Vagina (tissue), 2 donors: ENCODE measurements around the gene FOXD2. TPM values are rescaled to one million over a fixed set of nuclear protein-coding genes. Genes with fewer than 3 reads are reported as not detected.

Source experiments
- DNase-seq, 2 donors: peaks; one replicate each; pipeline ENCODE4 v3.0.0-alpha.2; 2017; ENCODE audit errors: extremely low spot score in 2 of 2
- H3K27ac ChIP-seq: fragments of 200-600 bp; sonication (generic); one replicate; pipeline ENCODE4 v1.5.1; 2019
- H3K27me3 ChIP-seq: fragments of 200-600 bp; sonication (generic); one replicate; pipeline ENCODE4 v1.5.1; 2019
- H3K36me3 ChIP-seq, 2 donors: fragments of 200-600 bp; sonication (generic); one replicate each; pipeline ENCODE4 v1.5.1; 2017 to 2019
- H3K4me1 ChIP-seq: fragments of 200-600 bp; sonication (generic); one replicate; pipeline ENCODE4 v1.5.1; 2019
- H3K4me3 ChIP-seq, 2 donors: fragments of 200-600 bp; sonication (generic); 1 replicate in 1 of 2; 2 replicates in 1 of 2; pipeline ENCODE4 v1.5.1; 2016 to 2019
- H3K9me3 ChIP-seq: fragments of 200-600 bp; sonication (generic); one replicate; pipeline ENCODE4 v1.5.1; 2019
- POLR2A ChIP-seq, 2 donors: fragments of 450-650 bp; IDR thresholded peaks; one replicate each; pipeline ENCODE4 v1.6.1; 2017; ENCODE audit warnings: antibody characterized with exemption in 2 of 2, mild to moderate bottlenecking in 2 of 2, moderate library complexity in 2 of 2
- POLR2AphosphoS5 ChIP-seq, 2 donors: sonication (generic); formaldehyde crosslinking; IDR thresholded peaks; one replicate each; pipeline ENCODE4 v1.9.0; 2017; ENCODE audit warnings: antibody characterized with exemption in 2 of 2, mild to moderate bottlenecking in 2 of 2, low read depth in 1 of 2; ENCODE audit not compliant: insufficient read depth in 1 of 2
- intact Hi-C: fragments of 100-400 bp; cut with DNase I; formaldehyde crosslinking; loops from one replicate; pipeline ENCODE4 v1.15.1; 2023
- total RNA-seq: library from RNA; depleted of rRNA; stranded (reverse); fragments of >200 nt; gene quantifications from one replicate; pipeline ENCODE4 v1.2.3, GENCODE V29; 2016
- TF ChIP-seq, protein P1 (sequence below), 3 experiments: fragments of 450-650 bp in 2 of 3; fragments of 200-600 bp in 1 of 3; sonication (generic) in 1 of 3; IDR thresholded peaks; one replicate each; pipeline ENCODE4 v1.5.1; 2017 to 2019; ENCODE audit warnings: antibody characterized with exemption in 3 of 3, mild to moderate bottlenecking in 2 of 3, moderate library complexity in 2 of 3

The FOXD2 gene
- total RNA-seq, 1 donor from 2014 or later: 0.98 TPM

DNA sequence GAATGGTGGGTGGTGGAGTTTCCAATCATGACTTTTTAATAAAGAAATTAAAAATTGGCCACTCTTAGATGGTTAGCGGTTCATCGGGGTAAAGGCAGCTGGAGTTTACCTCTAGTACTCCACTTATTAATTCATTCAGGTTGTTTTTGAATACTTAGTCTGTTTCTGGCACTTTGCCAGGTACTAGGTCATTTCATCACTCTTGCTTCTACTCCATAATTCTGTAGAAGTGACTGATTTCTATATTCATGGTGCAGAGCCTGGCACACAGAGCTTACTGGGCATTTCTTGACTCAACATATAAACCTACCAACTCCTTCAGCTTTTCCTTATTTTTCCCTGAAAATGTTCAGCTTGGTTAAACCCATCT, 31.5 kb downstream of the FOXD2 start:
- no peak for TF ChIP-seq POLR2A (IDR thresholded peaks at IDR 0.05)
- TF ChIP-seq, protein P1, sequence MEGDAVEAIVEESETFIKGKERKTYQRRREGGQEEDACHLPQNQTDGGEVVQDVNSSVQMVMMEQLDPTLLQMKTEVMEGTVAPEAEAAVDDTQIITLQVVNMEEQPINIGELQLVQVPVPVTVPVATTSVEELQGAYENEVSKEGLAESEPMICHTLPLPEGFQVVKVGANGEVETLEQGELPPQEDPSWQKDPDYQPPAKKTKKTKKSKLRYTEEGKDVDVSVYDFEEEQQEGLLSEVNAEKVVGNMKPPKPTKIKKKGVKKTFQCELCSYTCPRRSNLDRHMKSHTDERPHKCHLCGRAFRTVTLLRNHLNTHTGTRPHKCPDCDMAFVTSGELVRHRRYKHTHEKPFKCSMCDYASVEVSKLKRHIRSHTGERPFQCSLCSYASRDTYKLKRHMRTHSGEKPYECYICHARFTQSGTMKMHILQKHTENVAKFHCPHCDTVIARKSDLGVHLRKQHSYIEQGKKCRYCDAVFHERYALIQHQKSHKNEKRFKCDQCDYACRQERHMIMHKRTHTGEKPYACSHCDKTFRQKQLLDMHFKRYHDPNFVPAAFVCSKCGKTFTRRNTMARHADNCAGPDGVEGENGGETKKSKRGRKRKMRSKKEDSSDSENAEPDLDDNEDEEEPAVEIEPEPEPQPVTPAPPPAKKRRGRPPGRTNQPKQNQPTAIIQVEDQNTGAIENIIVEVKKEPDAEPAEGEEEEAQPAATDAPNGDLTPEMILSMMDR (IDR thresholded peaks at IDR 0.05): no peak
- no peak for TF ChIP-seq POLR2AphosphoS5 (IDR thresholded peaks at IDR 0.05; ENCODE audit: insufficient read depth in 1 of 2, low read depth in 1 of 2)
- Histone ChIP-seq H3K4me3 (no peak overlapping the region), H3K9me3 (no peaks in the 10 kb centered on the region), H3K27ac (no peak overlapping the region), H3K27me3 (no peaks in the 10 kb centered on the region), H3K4me1 (no peaks in the 10 kb centered on the region), H3K36me3 (no peaks in the 10 kb centered on the region)
- DNase-seq: no peak
- intact Hi-C loops: no loop called here

DNA sequence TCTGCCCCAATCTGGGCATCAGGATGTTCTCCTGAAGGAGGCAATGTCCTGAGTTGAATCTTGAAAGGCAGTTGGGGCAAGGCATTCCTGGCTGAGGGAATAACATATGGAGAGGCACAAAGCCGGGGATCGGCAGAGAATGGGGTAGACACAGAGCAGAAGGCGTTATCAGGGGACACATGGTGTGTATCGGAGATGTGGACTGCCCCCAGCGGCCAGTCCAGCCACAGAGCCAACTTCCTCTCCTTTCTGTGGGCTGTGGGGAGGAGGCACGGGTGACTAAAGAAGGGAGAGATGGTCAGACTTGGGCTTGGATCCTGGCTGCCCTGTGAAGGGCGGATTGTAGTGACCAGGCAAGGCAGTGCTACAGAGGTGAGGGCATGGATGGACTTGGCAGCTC, 32.1 kb downstream of the FOXD2 start:
- Histone ChIP-seq H3K4me3 (no peak overlapping the region), H3K27me3 (no peaks in the 10 kb centered on the region), H3K36me3 (no peaks in the 10 kb centered on the region), H3K4me1 (no peaks in the 10 kb centered on the region), H3K9me3 (no peaks in the 10 kb centered on the region), H3K27ac (no peak overlapping the region)
- DNase-seq: no peak
- intact Hi-C loops: no loop called here
- TF ChIP-seq POLR2AphosphoS5 (IDR thresholded peaks at IDR 0.05; ENCODE audit: insufficient read depth in 1 of 2, low read depth in 1 of 2) (no peak), POLR2A (IDR thresholded peaks at IDR 0.05) (no peak)
- TF ChIP-seq, protein P1 (IDR thresholded peaks at IDR 0.05): no peak

DNA sequence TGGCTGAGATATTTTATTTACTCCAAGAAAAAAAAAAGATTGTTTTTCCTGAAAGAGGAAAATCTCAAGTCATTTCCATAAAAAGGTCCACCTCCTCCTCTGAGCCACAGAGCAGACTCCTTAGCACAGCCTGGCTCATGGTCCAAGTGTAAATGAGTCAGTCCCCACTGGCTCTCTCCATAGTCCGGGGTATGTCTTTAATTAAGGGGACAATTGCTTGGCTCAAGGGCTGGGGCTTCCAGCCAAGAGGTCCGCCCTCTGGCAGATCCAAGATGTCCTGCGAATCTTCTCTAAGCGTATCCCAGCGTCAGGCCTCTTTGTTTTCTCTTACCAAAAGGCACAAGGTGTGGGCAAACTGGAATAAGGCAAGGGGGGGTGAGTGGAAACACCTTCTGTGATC, 33.3 kb downstream of the FOXD2 start:
- DNase-seq: no peak
- no peaks in the 10 kb centered on the region for H3K9me3 ChIP-seq
- H3K27ac ChIP-seq: no peak overlapping the region
- H3K27me3 ChIP-seq: no peaks in the 10 kb centered on the region
- no peaks in the 10 kb centered on the region for H3K4me1 ChIP-seq
- intact Hi-C loops: no loop called here
- no peaks in the 10 kb centered on the region for H3K36me3 ChIP-seq
- H3K4me3 ChIP-seq: no peak overlapping the region
- no peak for TF ChIP-seq POLR2A (IDR thresholded peaks at IDR 0.05)

DNA sequence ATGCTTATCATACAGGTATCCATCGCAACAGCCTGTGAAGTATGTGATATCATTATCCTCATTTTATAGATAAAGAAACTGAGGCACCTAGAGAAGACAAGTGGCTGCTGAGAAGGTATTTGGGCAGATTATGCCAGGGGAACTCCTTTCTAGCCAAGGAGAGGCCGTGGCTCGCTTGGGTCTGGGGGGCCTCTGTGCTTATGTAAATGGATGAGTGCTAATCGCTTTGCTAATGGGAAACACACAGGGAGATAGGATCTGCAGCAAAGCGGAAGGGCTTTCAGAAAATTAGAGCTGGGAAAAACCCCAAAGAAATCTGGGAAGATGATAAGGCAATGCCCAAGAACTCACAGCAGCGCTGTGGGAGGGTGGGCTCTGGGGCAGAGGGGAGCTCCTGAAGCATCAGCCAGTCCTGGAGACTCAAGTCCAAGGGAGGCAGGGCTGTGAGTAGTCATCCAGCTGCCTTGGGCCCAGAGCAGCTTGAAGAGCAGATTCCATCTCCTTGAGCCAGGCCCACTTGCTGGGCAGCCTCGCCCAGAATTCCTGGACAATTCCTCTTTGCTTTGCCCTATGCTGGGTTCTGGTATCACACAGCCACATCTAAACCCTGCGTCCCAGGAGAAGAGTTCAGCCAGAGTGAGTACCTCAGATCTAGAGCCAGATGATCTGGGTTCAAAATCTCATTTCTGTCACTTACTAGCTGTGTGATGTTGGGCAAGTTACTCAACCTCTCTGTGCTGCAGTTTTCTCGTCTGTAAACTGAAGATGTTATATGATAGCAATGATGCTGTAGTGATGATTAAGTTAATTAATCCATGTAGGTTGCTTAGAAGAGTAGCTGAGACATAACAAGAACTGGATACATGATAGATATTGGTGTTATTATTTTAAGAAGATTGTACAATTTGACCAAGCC, 36.7 kb downstream of the FOXD2 start:
- TF ChIP-seq POLR2A (IDR thresholded peaks at IDR 0.05): no peak
- no peak for TF ChIP-seq POLR2AphosphoS5 (IDR thresholded peaks at IDR 0.05; ENCODE audit: insufficient read depth in 1 of 2, low read depth in 1 of 2)
- TF ChIP-seq, protein P1 (IDR thresholded peaks at IDR 0.05): no peak
- intact Hi-C loops: no loop called here
- Histone ChIP-seq H3K9me3 (no peaks in the 10 kb centered on the region), H3K27me3 (no peaks in the 10 kb centered on the region), H3K36me3 (no peaks in the 10 kb centered on the region), H3K4me3 (no peak overlapping the region), H3K4me1 (peaks cover 11% of the 10 kb centered on the region), H3K27ac (no peak overlapping the region)
- no peak for DNase-seq

DNA sequence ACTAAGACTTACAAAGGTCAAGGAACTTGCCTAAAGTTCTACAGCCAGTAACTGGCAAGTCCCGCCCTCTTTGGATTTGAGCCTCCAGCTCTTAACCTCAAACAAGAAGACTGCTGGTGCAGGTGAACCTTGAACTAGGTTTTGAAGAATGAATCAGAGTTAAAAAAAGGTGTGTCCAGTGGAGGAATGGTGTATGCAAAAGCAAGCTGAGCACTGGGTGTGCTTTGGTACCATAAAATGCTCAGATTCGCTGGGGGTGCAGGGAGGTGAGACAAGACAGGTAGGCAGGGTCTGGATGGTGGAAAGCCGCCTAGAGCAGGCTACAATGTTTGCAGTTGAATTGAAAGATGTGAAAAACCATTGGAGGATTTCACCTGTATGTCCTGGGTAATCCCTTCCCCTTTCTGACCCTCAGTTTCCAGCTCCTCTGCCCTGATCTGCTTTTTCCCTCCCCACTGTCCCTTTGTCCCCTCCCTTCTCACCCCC, 39.8 kb downstream of the FOXD2 start:
- Histone ChIP-seq H3K36me3 (no peaks in the 10 kb centered on the region), H3K27me3 (no peaks in the 10 kb centered on the region), H3K4me3 (no peak overlapping the region), H3K9me3 (no peaks in the 10 kb centered on the region), H3K27ac (no peak overlapping the region), H3K4me1 (peaks cover 11% of the 10 kb centered on the region)
- intact Hi-C loops: no loop called here
- no peak for DNase-seq
- TF ChIP-seq, protein P1 (IDR thresholded peaks at IDR 0.05): no peak
- TF ChIP-seq POLR2A (IDR thresholded peaks at IDR 0.05): no peak
